Lower leg skin (tissue), 4 donors: ENCODE results near the gene NTNG1. TPM values are rescaled to one million over a fixed set of nuclear protein-coding genes. Genes with fewer than 3 reads are reported as not detected.

Experiments
- DNase-seq, 2 donors: peaks; one replicate each; pipeline ENCODE4 v3.0.0-alpha.2; 2019; ENCODE audit warnings: low spot score in 2 of 2
- H3K4me3 ChIP-seq: fragments of 200-600 bp; sonication (generic); 2 replicates; pipeline ENCODE4 v1.5.1; 2017; ENCODE audit warnings: mild to moderate bottlenecking, low read depth; ENCODE audit not compliant: poor library complexity, severe bottlenecking
- CTCF ChIP-seq, 3 donors: fragments of 450-650 bp; IDR thresholded peaks; one replicate each; pipeline ENCODE4 v1.5.1; 2016; ENCODE audit warnings: antibody characterized with exemption in 3 of 3, mild to moderate bottlenecking in 3 of 3, moderate library complexity in 2 of 3
- POLR2A ChIP-seq, 2 donors: fragments of 450-650 bp; IDR thresholded peaks; one replicate each; pipeline ENCODE4 v1.6.1; 2016 to 2017; ENCODE audit warnings: antibody characterized with exemption in 2 of 2, mild to moderate bottlenecking in 1 of 2, moderate library complexity in 1 of 2
- WGBS, 2 donors: methylation state at CpG; one replicate each; pipeline ENCODE4 v1.1.5; 2018; 5-methylcytosine and 5-hydroxymethylcytosine counted together
- intact Hi-C: fragments of 100-400 bp; cut with DNase I; formaldehyde crosslinking; loops from one replicate; pipeline ENCODE4 v1.15.0; 2023; ENCODE audit warnings: low total_unique reads
- total RNA-seq, 4 donors: library from RNA; depleted of rRNA; stranded (reverse); fragments of >200 nt; gene quantifications; one replicate each; pipeline ENCODE4 v1.1.0, GENCODE V29; 2016

The NTNG1 gene
- total RNA-seq, 4 donors from 2014 or later: 2.6 to 8.1 (median 3.4) TPM

- TF ChIP-seq POLR2A (IDR thresholded peaks at IDR 0.05) (no peak), CTCF (IDR thresholded peaks at IDR 0.05) (no peak)
- WGBS, 2 donors: 24 to 32% methylated on average over 2 of the region's 2 CpGs
- H3K4me3 ChIP-seq: no peak overlapping the region
- intact Hi-C loops: no loop called here
- DNase-seq: peak in 1 of 2 donors; percentile 40
These were observed 264.4 kb downstream of the NTNG1 start for GRCh38 chr1:107405236-107405635.

- TF ChIP-seq CTCF (IDR thresholded peaks at IDR 0.05): no peak
- no peak for TF ChIP-seq POLR2A (IDR thresholded peaks at IDR 0.05)
- DNase-seq: no peak
- intact Hi-C loops: no loop called here
- no peak overlapping the region for H3K4me3 ChIP-seq
- 91 to 93% methylated on average over 4 of the region's 4 CpGs for WGBS, 2 donors
These were observed 266.2 kb downstream of the NTNG1 start for GRCh38 chr1:107407011-107407410.

GRCh38 chr1:107413546-107413945 lies 272.7 kb downstream of the NTNG1 start:
- TF ChIP-seq CTCF (IDR thresholded peaks at IDR 0.05) (no peak), POLR2A (IDR thresholded peaks at IDR 0.05) (no peak)
- DNase-seq: no peak
- 57 to 58% methylated on average over 2 of the region's 2 CpGs for WGBS, 2 donors
- H3K4me3 ChIP-seq: no peak overlapping the region
- intact Hi-C loops: no loop called here

- 74 to 78% methylated on average over 2 of the region's 2 CpGs for WGBS, 2 donors
- no peak overlapping the region for H3K4me3 ChIP-seq
- intact Hi-C loops: no loop called here
- TF ChIP-seq CTCF (IDR thresholded peaks at IDR 0.05) (no peak), POLR2A (IDR thresholded peaks at IDR 0.05) (no peak)
- DNase-seq: no peak
These were observed 273.1 kb downstream of the NTNG1 start for GRCh38 chr1:107413951-107414350.

GRCh38 chr1:107414550-107414949 lies 273.7 kb downstream of the NTNG1 start:
- intact Hi-C loops: no loop called here

More at GRCh38 chr1:107414550-107414949, 273.7 kb downstream of the NTNG1 start:
- TF ChIP-seq POLR2A (IDR thresholded peaks at IDR 0.05) (no peak), CTCF (IDR thresholded peaks at IDR 0.05) (no peak)
- H3K4me3 ChIP-seq: no peak overlapping the region
- DNase-seq: no peak
- WGBS, 2 donors: 72 to 76% methylated on average over 3 of the region's 3 CpGs
